Measurements from ENCODE around the gene PRKCD. TPM values are rescaled to one million over a fixed set of nuclear protein-coding genes. Genes with fewer than 3 reads are reported as not detected.

PRKCD gene
- total and polyA plus RNA-seq, 9 of the 15 experiments (the other 6 are each of a cell fraction or from before 2014, with no cell fraction given): 2.5 to 19.5 (median 6.1) TPM

DNA sequence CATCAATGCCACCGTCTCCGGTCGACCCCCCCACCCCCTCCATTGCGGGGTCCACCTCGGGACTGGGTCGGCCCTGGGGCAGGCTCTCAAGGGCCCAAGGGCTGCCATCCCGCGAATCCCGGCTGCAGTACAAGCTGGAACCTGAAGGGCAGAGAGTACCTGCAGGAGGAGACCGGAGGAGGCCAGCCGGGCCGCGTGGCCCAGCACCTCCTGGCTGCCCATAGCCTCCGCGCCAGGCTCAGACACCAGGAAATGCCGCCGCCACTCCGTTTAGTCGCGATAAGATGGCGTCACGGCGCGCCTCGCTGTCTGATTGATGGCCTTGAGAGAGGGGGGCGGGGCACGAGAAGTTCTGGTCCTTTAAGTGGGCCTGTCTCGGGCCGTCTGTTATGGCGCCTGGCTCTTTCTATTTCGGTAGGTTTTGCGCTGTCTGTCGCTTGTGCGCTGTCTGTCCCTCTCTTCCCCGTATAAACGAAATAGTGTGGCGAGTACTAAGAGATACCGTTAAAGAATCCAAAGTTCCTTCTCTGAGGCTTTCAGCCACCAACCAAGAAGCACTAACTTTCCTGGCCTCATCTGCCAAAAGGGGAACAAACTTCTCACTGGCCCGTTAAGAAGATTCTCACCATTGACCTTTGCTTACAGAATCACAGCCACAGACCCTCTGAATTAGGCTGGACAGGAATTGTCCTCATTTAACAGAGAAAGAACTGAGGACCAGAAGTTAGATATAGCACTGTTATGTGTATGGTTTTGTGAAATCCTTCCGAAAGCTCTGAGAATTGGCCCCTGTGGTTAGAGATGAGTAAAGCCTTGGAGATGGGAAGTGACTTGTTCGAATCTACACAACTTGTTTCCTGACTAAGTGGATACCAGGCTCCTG, 30.6 kb upstream of the PRKCD start, which contains the start of gene RFT1 (continued):
- TF ChIP-seq, protein P1, sequence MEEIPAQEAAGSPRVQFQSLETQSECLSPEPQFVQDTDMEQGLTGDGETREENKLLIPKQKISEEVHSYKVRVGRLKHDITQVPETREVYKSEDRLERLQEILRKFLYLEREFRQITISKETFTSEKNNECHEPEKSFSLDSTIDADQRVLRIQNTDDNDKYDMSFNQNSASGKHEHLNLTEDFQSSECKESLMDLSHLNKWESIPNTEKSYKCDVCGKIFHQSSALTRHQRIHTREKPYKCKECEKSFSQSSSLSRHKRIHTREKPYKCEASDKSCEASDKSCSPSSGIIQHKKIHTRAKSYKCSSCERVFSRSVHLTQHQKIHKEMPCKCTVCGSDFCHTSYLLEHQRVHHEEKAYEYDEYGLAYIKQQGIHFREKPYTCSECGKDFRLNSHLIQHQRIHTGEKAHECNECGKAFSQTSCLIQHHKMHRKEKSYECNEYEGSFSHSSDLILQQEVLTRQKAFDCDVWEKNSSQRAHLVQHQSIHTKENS (CRISPR knock-in tag; IDR thresholded peaks at IDR 0.05): no peak
- TF ChIP-seq, protein P2, sequence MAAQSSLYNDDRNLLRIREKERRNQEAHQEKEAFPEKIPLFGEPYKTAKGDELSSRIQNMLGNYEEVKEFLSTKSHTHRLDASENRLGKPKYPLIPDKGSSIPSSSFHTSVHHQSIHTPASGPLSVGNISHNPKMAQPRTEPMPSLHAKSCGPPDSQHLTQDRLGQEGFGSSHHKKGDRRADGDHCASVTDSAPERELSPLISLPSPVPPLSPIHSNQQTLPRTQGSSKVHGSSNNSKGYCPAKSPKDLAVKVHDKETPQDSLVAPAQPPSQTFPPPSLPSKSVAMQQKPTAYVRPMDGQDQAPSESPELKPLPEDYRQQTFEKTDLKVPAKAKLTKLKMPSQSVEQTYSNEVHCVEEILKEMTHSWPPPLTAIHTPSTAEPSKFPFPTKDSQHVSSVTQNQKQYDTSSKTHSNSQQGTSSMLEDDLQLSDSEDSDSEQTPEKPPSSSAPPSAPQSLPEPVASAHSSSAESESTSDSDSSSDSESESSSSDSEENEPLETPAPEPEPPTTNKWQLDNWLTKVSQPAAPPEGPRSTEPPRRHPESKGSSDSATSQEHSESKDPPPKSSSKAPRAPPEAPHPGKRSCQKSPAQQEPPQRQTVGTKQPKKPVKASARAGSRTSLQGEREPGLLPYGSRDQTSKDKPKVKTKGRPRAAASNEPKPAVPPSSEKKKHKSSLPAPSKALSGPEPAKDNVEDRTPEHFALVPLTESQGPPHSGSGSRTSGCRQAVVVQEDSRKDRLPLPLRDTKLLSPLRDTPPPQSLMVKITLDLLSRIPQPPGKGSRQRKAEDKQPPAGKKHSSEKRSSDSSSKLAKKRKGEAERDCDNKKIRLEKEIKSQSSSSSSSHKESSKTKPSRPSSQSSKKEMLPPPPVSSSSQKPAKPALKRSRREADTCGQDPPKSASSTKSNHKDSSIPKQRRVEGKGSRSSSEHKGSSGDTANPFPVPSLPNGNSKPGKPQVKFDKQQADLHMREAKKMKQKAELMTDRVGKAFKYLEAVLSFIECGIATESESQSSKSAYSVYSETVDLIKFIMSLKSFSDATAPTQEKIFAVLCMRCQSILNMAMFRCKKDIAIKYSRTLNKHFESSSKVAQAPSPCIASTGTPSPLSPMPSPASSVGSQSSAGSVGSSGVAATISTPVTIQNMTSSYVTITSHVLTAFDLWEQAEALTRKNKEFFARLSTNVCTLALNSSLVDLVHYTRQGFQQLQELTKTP (IDR thresholded peaks at IDR 0.05; ENCODE audit: low read depth in 1 of 2, partially characterized antibody in 2 of 2): no peak
- TF ChIP-seq RBFOX2 (IDR thresholded peaks at IDR 0.05; ENCODE audit: low read depth, low read length): peak; percentile 94
- no peak for TF ChIP-seq ZNF551 (CRISPR knock-in tag; IDR thresholded peaks at IDR 0.05)
- TF ChIP-seq RUNX1 (IDR thresholded peaks at IDR 0.05; ENCODE audit: low read depth): no peak
- no peak for TF ChIP-seq KAT2B (IDR thresholded peaks at IDR 0.05; ENCODE audit: low read depth, low read length)
- TF ChIP-seq, protein P3, sequence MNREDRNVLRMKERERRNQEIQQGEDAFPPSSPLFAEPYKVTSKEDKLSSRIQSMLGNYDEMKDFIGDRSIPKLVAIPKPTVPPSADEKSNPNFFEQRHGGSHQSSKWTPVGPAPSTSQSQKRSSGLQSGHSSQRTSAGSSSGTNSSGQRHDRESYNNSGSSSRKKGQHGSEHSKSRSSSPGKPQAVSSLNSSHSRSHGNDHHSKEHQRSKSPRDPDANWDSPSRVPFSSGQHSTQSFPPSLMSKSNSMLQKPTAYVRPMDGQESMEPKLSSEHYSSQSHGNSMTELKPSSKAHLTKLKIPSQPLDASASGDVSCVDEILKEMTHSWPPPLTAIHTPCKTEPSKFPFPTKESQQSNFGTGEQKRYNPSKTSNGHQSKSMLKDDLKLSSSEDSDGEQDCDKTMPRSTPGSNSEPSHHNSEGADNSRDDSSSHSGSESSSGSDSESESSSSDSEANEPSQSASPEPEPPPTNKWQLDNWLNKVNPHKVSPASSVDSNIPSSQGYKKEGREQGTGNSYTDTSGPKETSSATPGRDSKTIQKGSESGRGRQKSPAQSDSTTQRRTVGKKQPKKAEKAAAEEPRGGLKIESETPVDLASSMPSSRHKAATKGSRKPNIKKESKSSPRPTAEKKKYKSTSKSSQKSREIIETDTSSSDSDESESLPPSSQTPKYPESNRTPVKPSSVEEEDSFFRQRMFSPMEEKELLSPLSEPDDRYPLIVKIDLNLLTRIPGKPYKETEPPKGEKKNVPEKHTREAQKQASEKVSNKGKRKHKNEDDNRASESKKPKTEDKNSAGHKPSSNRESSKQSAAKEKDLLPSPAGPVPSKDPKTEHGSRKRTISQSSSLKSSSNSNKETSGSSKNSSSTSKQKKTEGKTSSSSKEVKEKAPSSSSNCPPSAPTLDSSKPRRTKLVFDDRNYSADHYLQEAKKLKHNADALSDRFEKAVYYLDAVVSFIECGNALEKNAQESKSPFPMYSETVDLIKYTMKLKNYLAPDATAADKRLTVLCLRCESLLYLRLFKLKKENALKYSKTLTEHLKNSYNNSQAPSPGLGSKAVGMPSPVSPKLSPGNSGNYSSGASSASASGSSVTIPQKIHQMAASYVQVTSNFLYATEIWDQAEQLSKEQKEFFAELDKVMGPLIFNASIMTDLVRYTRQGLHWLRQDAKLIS (CRISPR knock-in tag; IDR thresholded peaks at IDR 0.05): no peak; the same call in 1 of the 2 replicates
- TF ChIP-seq PRMT5 (CRISPR knock-in tag; IDR thresholded peaks at IDR 0.05): no peak
- no peak for TF ChIP-seq CBX3 (IDR thresholded peaks at IDR 0.05; ENCODE audit: borderline replicate concordance in 1 of 2, low read length in 2 of 2)
- TF ChIP-seq RFX1 (IDR thresholded peaks at IDR 0.05): no peak
- TF ChIP-seq CCNT2 (IDR thresholded peaks at IDR 0.05; ENCODE audit: borderline replicate concordance, extremely low read depth, insufficient read length, low read depth, low read length): peak; percentile 42
- peak; percentile 31; the same call in 1 of the 2 replicates for TF ChIP-seq GABPB1 (CRISPR knock-in tag; IDR thresholded peaks at IDR 0.05)
- TF ChIP-seq KHSRP (IDR thresholded peaks at IDR 0.05): no peak
- no peak for TF ChIP-seq DPF2 (IDR thresholded peaks at IDR 0.05)
- TF ChIP-seq ZNF766 (CRISPR knock-in tag; conservative IDR thresholded peaks at IDR 0.05): no peak
- 0 out of 2 replicates have a peak, but pooled peaks have one; percentile 15 for TF ChIP-seq GABPA (tag; conservative IDR thresholded peaks at IDR 0.05; ENCODE audit: low read depth)
- TF ChIP-seq ZNF583 (CRISPR knock-in tag; IDR thresholded peaks at IDR 0.05): no peak
- peak; percentile 9; the same call in 1 of the 2 replicates for TF ChIP-seq GATAD2B (IDR thresholded peaks at IDR 0.05; ENCODE audit: borderline replicate concordance)
- TF ChIP-seq C11orf30 (IDR thresholded peaks at IDR 0.05; ENCODE audit: low read depth): peak; percentile 87
